SIG-M5 treated with dmso at 0.1 percent for 504 hours (cell line): ENCODE measurements around the gene SPOUT1.
A peak's percentile ranks its signal among the peaks of the same experiment; 100 is the strongest.
"Not testable (repeated sequence)": the region's sequence is repeated elsewhere in the genome, so short reads cannot be mapped to it uniquely, and the experiment has no call there.

ENCODE experiments used
- DNase-seq: peaks from one replicate; lab custom pipeline; 2025; ENCODE audit not compliant: unreplicated experiment; lab: John Stamatoyannopoulos, UW

SPOUT1 gene

GRCh38 chr9:128829477-128830251, at the start of gene SPOUT1:
TSS of gene SPOUT1 (minus strand) at chr9:128829794. CDS start at chr9:128829780, 14 bp downstream.
- DNase-seq: peak; percentile 94

GRCh38 chr9:128877852-128878251, 48.3 kb upstream of the SPOUT1 start:
- no peak for DNase-seq

- DNase-seq: not testable (repeated sequence)
Observed at GRCh38 chr9:128870941-128871265, 41.3 kb upstream of the SPOUT1 start.

- no peak for DNase-seq
Observed at GRCh38 chr9:128870128-128870940, 40.7 kb upstream of the SPOUT1 start.

GRCh38 chr9:128863647-128864046, 34.1 kb upstream of the SPOUT1 start:
- peak; percentile 43 for DNase-seq

GRCh38 chr9:128862401-128862851, 32.8 kb upstream of the SPOUT1 start:
- no peak for DNase-seq

GRCh38 chr9:128861501-128861900, 31.9 kb upstream of the SPOUT1 start:
- no peak for DNase-seq

- no peak for DNase-seq
Observed at GRCh38 chr9:128860937-128861336, 31.3 kb upstream of the SPOUT1 start.

- not testable (repeated sequence) for DNase-seq
Observed at GRCh38 chr9:128858476-128858875, 28.9 kb upstream of the SPOUT1 start.

GRCh38 chr9:128854454-128854853, 24.9 kb upstream of the SPOUT1 start:
- DNase-seq: not testable (repeated sequence)

GRCh38 chr9:128852646-128853045, 23.1 kb upstream of the SPOUT1 start:
- DNase-seq: not testable (repeated sequence)

- DNase-seq: peak; percentile 32
Observed at GRCh38 chr9:128851779-128852600, 22.4 kb upstream of the SPOUT1 start.

- not testable (repeated sequence) for DNase-seq
Observed at GRCh38 chr9:128851024-128851423, 21.4 kb upstream of the SPOUT1 start.

GRCh38 chr9:128847803-128848202, 18.2 kb upstream of the SPOUT1 start:
- no peak for DNase-seq

- no peak for DNase-seq
Observed at GRCh38 chr9:128846680-128847030, 17.1 kb upstream of the SPOUT1 start.

GRCh38 chr9:128845186-128845931, 15.8 kb upstream of the SPOUT1 start:
- peak; percentile 18 for DNase-seq

GRCh38 chr9:128843171-128843570, 13.6 kb upstream of the SPOUT1 start:
- not testable (repeated sequence) for DNase-seq

- DNase-seq: no peak
Observed at GRCh38 chr9:128841694-128842492, 12.3 kb upstream of the SPOUT1 start.

GRCh38 chr9:128840524-128840923, 10.9 kb upstream of the SPOUT1 start:
- DNase-seq: no peak

GRCh38 chr9:128838338-128838737, 8.7 kb upstream of the SPOUT1 start:
- DNase-seq: no peak
